ENCODE data around the gene CTTN.

Gene CTTN

DNA sequence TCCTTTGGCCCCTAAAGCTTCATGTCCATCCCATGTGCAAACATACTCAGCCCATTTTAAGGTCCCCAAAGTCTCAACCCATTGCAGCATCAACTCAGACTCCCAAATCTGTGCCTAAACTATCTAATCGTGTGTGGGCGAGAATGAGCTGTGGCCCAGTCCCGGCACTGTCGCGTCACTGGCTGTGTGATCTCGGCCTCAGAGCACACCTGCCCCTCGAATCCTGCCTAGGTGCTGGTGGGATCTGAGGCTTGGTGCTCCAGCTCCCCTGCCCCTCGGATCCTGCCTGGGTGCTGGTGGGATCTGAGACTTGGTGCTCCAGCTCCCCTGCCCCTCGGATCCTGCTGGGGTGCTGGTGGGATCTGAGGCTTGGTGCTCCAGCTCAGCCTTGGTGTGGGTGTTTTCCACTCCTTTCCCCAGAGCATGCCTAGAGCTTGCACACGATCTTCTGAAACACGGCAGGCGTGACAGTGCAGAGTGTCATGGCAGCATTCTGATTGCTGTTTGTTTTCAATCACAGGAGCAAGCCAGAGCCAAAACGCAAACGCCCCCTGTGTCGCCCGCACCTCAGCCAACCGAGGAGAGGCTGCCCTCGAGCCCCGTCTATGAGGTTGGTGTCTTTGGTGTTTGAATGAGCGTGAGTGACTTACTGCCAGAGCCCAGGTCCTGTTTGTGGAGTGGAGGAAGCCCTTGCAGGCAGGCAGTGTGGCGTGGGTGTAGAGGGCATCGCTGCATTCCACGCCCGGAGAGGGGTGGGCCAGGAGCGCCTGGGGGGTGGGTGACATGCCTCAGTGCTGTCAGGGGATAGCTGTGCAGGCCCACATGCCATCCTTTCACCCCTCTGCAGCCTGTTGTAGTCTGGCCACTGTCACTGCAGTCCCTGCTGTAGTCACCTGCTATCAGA lies 32.6 kb downstream of the CTTN start:
- H3K27me3 ChIP-seq (ENCODE audit: insufficient read depth, low read length), result no peaks in the 10 kb centered on the region
- H3K9ac ChIP-seq (ENCODE audit: low read depth, low read length), result no peak overlapping the region
- H3K4me3 ChIP-seq (ENCODE audit: low read length), result no peak overlapping the region
- H3K9me3 ChIP-seq (ENCODE audit: insufficient read depth, low read depth, low read length), result no peaks in the 10 kb centered on the region
- 96% methylated on average over 25 of the region's 25 CpGs for WGBS
- peaks cover 92% of the 10 kb centered on the region for H3K36me3 ChIP-seq (ENCODE audit: insufficient read depth, low read length)
- no peaks in the 10 kb centered on the region for H3K4me1 ChIP-seq (ENCODE audit: insufficient read depth, low read length)
- H3K27ac ChIP-seq (ENCODE audit: low read depth, low read length), result no peak overlapping the region

DNA sequence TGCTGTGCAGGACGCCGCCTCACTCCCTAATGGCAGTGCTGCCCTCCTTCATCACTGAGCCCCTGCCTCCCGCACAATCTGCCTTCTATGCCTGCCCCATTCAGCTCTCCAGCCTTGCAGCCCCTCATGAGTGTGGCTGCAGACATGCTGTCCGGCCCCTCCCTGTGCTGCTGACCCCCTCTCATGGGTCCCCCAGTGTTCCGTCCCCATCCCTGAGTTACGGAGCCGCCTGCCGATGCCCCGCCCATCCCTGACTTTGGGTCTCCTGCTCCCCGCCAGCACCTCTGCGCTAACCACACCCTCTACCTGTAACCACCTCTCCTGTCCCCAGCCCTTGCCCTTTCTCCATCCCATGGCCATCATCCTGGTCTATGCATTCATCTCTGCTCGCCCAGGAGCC lies 33.3 kb downstream of the CTTN start:
- peaks cover 96% of the 10 kb centered on the region for H3K36me3 ChIP-seq (ENCODE audit: insufficient read depth, low read length)
- H3K9me3 ChIP-seq (ENCODE audit: insufficient read depth, low read depth, low read length), result no peaks in the 10 kb centered on the region
- no peak overlapping the region for H3K9ac ChIP-seq (ENCODE audit: low read depth, low read length)

DNA sequence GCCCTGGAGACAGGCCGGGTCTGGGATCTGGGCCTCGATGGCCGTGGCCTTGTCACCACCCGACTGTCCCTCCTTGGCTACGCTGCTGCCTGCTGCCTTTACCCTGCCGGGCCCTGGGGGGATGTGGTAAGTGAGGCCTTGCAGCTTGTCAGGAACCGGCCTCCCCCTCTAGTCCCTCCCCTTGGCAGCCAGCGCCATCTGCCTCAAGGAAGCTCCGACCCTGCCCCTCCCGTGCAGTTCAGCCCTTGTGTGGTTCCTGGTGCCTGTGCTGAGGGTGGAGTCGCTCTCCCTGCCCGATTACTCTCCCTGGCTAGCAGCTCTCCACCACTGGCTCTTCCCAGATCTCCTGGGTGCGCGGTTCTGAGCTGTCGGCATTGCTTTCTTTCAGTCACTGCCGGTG lies 33.7 kb downstream of the CTTN start:
- Histone ChIP-seq H3K4me1 (ENCODE audit: insufficient read depth, low read length) (no peaks in the 10 kb centered on the region), H3K36me3 (ENCODE audit: insufficient read depth, low read length) (peaks cover 96% of the 10 kb centered on the region), H3K27ac (ENCODE audit: low read depth, low read length) (no peak overlapping the region), H3K4me3 (ENCODE audit: low read length) (no peak overlapping the region), H3K9ac (ENCODE audit: low read depth, low read length) (no peak overlapping the region), H3K9me3 (ENCODE audit: insufficient read depth, low read depth, low read length) (no peaks in the 10 kb centered on the region), H3K27me3 (ENCODE audit: insufficient read depth, low read length) (no peaks in the 10 kb centered on the region)
- 86% methylated on average over 16 of the region's 16 CpGs for WGBS

More for the DNA sequence above, 33.3 kb downstream of the CTTN start:
- Histone ChIP-seq H3K4me1 (ENCODE audit: insufficient read depth, low read length) (no peaks in the 10 kb centered on the region), H3K27me3 (ENCODE audit: insufficient read depth, low read length) (no peaks in the 10 kb centered on the region), H3K27ac (ENCODE audit: low read depth, low read length) (no peak overlapping the region), H3K4me3 (ENCODE audit: low read length) (no peak overlapping the region)
- WGBS, result 94% methylated on average over 12 of the region's 12 CpGs

DNA sequence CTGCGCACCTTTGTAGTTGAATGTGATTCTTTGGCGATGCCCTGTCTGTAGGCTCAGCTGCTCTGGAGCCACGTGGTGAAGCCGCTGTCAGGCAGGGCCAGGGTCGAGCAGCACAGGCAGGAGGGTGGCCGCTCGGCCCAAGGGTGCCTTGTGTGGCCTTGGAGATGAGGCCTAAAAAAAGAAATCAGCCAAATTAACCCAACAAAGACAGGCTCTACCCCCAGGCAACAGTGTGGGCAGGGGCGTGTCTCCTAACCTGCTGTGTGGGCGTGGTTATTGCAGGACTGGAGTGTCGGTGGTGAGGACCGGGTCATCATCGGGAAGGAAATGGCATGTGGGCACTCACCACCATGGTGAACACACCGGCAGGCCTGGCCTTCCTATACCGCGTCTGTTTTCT lies 34.3 kb downstream of the CTTN start:
- H3K36me3 ChIP-seq (ENCODE audit: insufficient read depth, low read length), result peaks cover 93% of the 10 kb centered on the region
- no peak overlapping the region for H3K4me3 ChIP-seq (ENCODE audit: low read length)
- no peaks in the 10 kb centered on the region for H3K4me1 ChIP-seq (ENCODE audit: insufficient read depth, low read length)
- no peaks in the 10 kb centered on the region for H3K27me3 ChIP-seq (ENCODE audit: insufficient read depth, low read length)
- no peak overlapping the region for H3K27ac ChIP-seq (ENCODE audit: low read depth, low read length)
- no peaks in the 10 kb centered on the region for H3K9me3 ChIP-seq (ENCODE audit: insufficient read depth, low read depth, low read length)
- H3K9ac ChIP-seq (ENCODE audit: low read depth, low read length), result no peak overlapping the region
- WGBS, result 84% methylated on average over 15 of the region's 15 CpGs

DNA sequence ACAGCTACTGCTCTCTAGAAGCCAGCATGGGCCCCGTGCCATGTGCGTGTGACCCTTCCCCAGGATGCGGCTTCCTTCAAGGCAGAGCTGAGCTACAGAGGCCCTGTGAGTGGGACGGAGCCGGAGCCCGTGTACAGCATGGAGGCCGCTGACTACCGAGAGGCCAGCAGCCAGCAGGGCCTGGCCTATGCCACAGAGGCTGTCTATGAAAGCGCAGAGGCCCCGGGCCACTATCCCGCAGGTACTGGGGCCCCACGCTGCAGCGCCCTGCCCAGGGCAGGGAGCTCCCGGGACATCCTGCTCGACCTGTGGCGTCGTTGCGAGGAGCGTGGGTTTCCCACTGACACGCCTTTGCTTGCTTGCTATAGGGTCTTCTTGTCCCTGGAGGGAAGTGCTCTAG lies 34.7 kb downstream of the CTTN start:
- no peak overlapping the region for H3K27ac ChIP-seq (ENCODE audit: low read depth, low read length)
- 95% methylated on average over 20 of the region's 20 CpGs for WGBS
- peaks cover 94% of the 10 kb centered on the region for H3K36me3 ChIP-seq (ENCODE audit: insufficient read depth, low read length)
- H3K9me3 ChIP-seq (ENCODE audit: insufficient read depth, low read depth, low read length), result no peaks in the 10 kb centered on the region
- H3K9ac ChIP-seq (ENCODE audit: low read depth, low read length), result no peak overlapping the region
- no peaks in the 10 kb centered on the region for H3K4me1 ChIP-seq (ENCODE audit: insufficient read depth, low read length)
- H3K27me3 ChIP-seq (ENCODE audit: insufficient read depth, low read length), result no peaks in the 10 kb centered on the region
- H3K4me3 ChIP-seq (ENCODE audit: low read length), result no peak overlapping the region

DNA sequence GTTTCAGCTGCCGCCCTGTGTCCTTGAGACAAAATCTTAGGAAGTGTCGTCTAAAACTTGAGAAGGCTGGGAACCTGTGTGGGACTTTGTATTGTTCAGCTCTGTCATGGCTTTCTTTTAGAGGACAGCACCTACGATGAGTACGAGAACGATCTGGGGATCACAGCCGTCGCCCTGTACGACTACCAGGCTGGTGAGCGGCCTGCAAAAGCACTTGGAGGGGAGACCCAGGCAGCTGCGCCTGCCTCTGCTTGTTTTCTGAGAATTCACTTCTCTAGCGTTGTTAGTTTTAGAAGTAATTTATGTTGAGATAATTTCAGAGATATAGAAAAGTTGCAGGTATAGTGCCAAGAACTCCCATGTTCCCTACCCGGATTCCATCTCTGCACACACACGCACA lies 35.2 kb downstream of the CTTN start:
- H3K9me3 ChIP-seq (ENCODE audit: insufficient read depth, low read depth, low read length), result no peaks in the 10 kb centered on the region
- H3K36me3 ChIP-seq (ENCODE audit: insufficient read depth, low read length), result peaks cover 95% of the 10 kb centered on the region
- H3K4me3 ChIP-seq (ENCODE audit: low read length), result no peak overlapping the region
- H3K9ac ChIP-seq (ENCODE audit: low read depth, low read length), result no peak overlapping the region
- H3K27me3 ChIP-seq (ENCODE audit: insufficient read depth, low read length), result no peaks in the 10 kb centered on the region
- 95% methylated on average over 13 of the region's 13 CpGs for WGBS
- no peak overlapping the region for H3K27ac ChIP-seq (ENCODE audit: low read depth, low read length)
- no peaks in the 10 kb centered on the region for H3K4me1 ChIP-seq (ENCODE audit: insufficient read depth, low read length)

DNA sequence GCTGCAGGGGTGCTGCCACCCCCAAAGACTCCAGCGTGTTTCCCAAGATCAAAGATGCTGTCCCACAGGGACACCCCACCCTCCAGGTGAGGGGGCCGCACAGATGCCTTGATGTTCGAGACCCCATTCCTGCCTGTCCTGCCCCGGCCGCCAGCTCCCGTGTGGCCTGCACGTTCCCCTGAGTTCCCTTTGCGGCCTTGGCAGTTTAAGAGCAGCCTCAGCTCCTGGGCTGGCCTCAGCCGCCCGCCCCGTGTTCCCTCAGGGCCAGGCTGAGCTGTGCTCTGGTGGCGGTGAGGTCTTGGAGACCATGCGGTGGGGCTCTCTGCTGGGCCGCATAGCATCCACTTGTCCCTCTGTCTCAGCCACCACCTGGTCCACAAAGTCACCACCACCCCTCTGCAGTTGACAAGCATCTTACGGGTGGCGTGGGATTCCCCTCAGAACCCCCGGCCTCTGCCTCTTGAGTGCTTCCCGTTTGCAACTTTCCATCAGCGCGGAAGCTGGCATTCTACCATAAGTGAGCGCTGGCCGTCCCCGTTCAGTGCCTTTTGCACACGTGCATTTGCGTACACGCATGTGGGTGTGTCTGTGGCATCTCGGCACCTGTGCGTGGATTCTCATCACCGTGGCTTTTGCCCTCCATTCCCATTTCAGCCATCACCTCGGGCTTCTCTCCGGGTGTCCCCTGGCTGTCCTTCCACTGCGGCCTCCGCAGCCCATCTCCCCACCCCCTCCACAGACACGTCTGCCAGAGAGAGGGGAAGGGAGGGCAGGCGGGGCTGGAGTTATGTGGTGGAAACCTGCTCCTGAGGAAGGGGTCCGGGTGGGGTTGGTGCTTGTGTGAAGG lies 35.9 kb downstream of the CTTN start:
- Histone ChIP-seq H3K27ac (ENCODE audit: low read depth, low read length) (no peak overlapping the region), H3K4me1 (ENCODE audit: insufficient read depth, low read length) (no peaks in the 10 kb centered on the region), H3K9me3 (ENCODE audit: insufficient read depth, low read depth, low read length) (no peaks in the 10 kb centered on the region), H3K9ac (ENCODE audit: low read depth, low read length) (no peak overlapping the region), H3K27me3 (ENCODE audit: insufficient read depth, low read length) (no peaks in the 10 kb centered on the region), H3K36me3 (ENCODE audit: insufficient read depth, low read length) (peaks cover 90% of the 10 kb centered on the region), H3K4me3 (ENCODE audit: low read length) (no peak overlapping the region)
- 93% methylated on average over 36 of the region's 36 CpGs for WGBS

DNA sequence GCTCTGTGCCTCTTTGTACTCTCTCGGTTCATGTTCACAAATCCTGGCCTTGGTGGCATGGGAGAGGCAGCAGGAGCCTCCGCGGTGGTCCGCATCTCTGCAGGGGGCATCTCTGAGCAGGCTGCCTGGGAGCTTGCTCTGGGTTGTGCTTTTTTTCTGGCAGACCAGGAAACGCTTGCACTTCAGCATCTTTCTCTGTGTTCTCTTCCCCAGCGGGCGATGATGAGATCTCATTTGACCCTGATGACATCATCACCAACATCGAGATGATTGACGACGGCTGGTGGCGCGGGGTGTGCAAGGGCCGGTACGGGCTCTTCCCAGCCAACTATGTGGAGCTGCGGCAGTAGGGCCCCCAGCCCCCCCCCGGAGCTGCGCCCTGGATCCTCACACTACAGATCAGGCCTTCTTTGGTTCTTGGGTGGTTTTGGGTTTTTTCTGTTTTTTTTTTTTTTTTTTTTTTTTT lies 36.5 kb downstream of the CTTN start:
- Histone ChIP-seq H3K36me3 (ENCODE audit: insufficient read depth, low read length) (peaks cover 87% of the 10 kb centered on the region), H3K27ac (ENCODE audit: low read depth, low read length) (no peak overlapping the region), H3K4me1 (ENCODE audit: insufficient read depth, low read length) (no peaks in the 10 kb centered on the region), H3K9ac (ENCODE audit: low read depth, low read length) (no peak overlapping the region), H3K27me3 (ENCODE audit: insufficient read depth, low read length) (no peaks in the 10 kb centered on the region), H3K9me3 (ENCODE audit: insufficient read depth, low read depth, low read length) (no peaks in the 10 kb centered on the region), H3K4me3 (ENCODE audit: low read length) (no peak overlapping the region)
- WGBS, result 95% methylated on average over 17 of the region's 17 CpGs

DNA sequence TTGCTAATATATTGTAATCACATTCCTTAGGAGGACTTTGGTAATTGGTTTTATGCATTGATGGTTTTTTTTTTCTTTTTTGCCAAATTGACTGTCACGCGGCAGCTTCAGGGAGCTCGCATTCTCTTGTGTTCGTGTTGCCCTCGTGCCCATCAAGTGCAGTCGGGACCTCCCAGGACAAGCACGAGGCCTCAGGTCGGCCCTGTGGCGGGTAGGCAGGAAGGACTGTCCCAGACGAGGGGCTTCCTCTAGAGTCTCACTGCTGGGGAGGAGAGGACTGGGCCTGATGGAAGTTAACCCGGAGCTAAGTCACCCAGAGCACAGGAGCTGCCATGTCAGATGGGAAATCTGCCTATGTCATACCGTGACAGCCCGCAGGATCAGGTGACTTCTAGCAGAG lies 37.0 kb downstream of the CTTN start:
- WGBS, result 96% methylated on average over 13 of the region's 13 CpGs
- Histone ChIP-seq H3K9me3 (ENCODE audit: insufficient read depth, low read depth, low read length) (no peaks in the 10 kb centered on the region), H3K27me3 (ENCODE audit: insufficient read depth, low read length) (no peaks in the 10 kb centered on the region), H3K9ac (ENCODE audit: low read depth, low read length) (no peak overlapping the region), H3K27ac (ENCODE audit: low read depth, low read length) (no peak overlapping the region), H3K4me3 (ENCODE audit: low read length) (no peak overlapping the region), H3K36me3 (ENCODE audit: insufficient read depth, low read length) (peaks cover 86% of the 10 kb centered on the region), H3K4me1 (ENCODE audit: insufficient read depth, low read length) (no peaks in the 10 kb centered on the region)

DNA sequence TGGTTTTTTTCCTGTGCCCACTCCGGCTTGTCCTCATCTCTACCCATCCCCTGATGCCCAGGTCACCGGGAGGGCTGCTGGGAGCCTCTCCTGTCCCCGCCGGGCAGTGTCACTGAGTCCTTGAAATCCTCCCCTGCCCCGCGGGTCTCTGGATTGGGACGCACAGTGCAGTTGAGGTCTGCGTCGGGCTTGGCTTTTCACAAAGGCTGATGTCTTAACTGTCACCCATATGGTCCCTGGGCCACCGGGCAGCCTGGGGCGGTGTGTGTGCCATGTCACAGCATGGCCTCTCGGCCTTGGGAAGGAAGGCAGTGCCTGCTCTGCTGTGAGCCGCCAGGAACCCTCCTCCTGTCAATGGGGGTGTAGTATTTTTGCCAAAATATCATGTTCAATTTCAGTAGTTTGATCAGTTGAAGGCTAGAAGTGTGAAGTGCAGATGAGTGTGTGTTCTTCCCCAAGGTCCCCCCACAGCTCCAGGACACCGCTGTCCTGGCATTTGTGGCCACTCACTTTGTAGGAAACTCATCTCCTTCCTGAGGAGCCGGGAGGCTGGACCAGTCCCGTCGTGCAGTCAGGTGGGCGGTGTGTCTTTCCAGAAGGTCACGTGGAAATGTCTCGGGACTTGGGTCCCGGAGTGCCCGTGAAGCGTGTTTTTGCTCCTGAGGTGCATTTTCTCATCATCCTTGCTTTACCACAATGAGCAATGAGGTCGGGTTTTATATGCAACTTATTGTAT lies 37.6 kb downstream of the CTTN start:
- WGBS, result 96% methylated on average over 24 of the region's 24 CpGs
- Histone ChIP-seq H3K27ac (ENCODE audit: low read depth, low read length) (no peak overlapping the region), H3K9me3 (ENCODE audit: insufficient read depth, low read depth, low read length) (no peaks in the 10 kb centered on the region), H3K36me3 (ENCODE audit: insufficient read depth, low read length) (peaks cover 80% of the 10 kb centered on the region), H3K4me3 (ENCODE audit: low read length) (no peak overlapping the region), H3K27me3 (ENCODE audit: insufficient read depth, low read length) (no peaks in the 10 kb centered on the region), H3K4me1 (ENCODE audit: insufficient read depth, low read length) (no peaks in the 10 kb centered on the region), H3K9ac (ENCODE audit: low read depth, low read length) (no peak overlapping the region)

DNA sequence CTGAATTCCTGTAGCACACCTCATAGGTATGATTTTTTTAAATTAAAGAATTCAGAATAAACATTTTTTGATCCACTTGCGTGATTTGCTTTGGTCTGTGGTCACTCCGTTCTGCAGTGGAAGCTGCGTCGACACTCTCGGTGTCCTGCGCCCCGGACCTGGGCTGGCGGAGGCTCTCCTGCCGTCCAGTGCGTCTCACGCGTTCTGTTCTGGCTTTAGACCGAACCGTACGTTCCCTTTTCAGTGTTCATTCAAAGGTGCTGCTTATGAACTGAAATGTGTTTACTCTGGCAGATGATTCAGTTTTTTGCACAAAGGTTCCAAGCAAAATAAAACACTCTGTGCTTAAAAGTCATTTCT lies 38.2 kb downstream of the CTTN start:
- H3K36me3 ChIP-seq (ENCODE audit: insufficient read depth, low read length), result peaks cover 74% of the 10 kb centered on the region
- H3K27ac ChIP-seq (ENCODE audit: low read depth, low read length), result no peak overlapping the region
- H3K4me3 ChIP-seq (ENCODE audit: low read length), result no peak overlapping the region
- no peaks in the 10 kb centered on the region for H3K9me3 ChIP-seq (ENCODE audit: insufficient read depth, low read depth, low read length)
- 95% methylated on average over 15 of the region's 15 CpGs for WGBS
- no peaks in the 10 kb centered on the region for H3K4me1 ChIP-seq (ENCODE audit: insufficient read depth, low read length)
- H3K27me3 ChIP-seq (ENCODE audit: insufficient read depth, low read length), result no peaks in the 10 kb centered on the region
- H3K9ac ChIP-seq (ENCODE audit: low read depth, low read length), result no peak overlapping the region

Data from HUES64 (cell line).